HL-60 (cell line): ENCODE results near the gene CHMP5.

Experiments used
- DNase-seq, 2 experiments: peaks; one replicate each; pipeline ENCODE4 v3.0.0-alpha.2; 2010 to 2020; ENCODE audit warnings: low read depth in 1 of 2, low spot score in 1 of 2
- H3K27ac ChIP-seq: fragments of 250-450 bp; sonication (Bioruptor Pico); replicated peaks from 2 replicates; pipeline ENCODE4 v1.5.1; 2020; ENCODE audit warnings: mild to moderate bottlenecking, moderate library complexity
- H3K27me3 ChIP-seq: fragments of 250-450 bp; sonication (Bioruptor Pico); 2 replicates; pipeline ENCODE4 v1.5.1; 2021; ENCODE audit warnings: mild to moderate bottlenecking, moderate library complexity; ENCODE audit not compliant: insufficient read depth, poor library complexity, severe bottlenecking
- H3K4me3 ChIP-seq: replicated peaks from 2 replicates; pipeline ENCODE4 v1.5.1; 2011; ENCODE audit warnings: mild to moderate bottlenecking, control low read depth, low read length; ENCODE audit not compliant: insufficient read depth
- GABPA ChIP-seq: IDR thresholded peaks from 2 replicates; pipeline ENCODE4 v1.6.1; 2012; ENCODE audit warnings: low read depth
- POLR2AphosphoS5 ChIP-seq: IDR thresholded peaks from 2 replicates; pipeline ENCODE4 v1.6.1; 2012; ENCODE audit warnings: low read depth
- SPI1 ChIP-seq: IDR thresholded peaks from 2 replicates; pipeline ENCODE4 v1.6.1; 2012; ENCODE audit warnings: low read depth, mild to moderate bottlenecking, borderline replicate concordance
- TF ChIP-seq, protein P1 (sequence below): IDR thresholded peaks from 2 replicates; pipeline ENCODE4 v1.6.1; 2012; ENCODE audit warnings: low read depth; ENCODE audit not compliant: insufficient replicate concordance
- TF ChIP-seq, protein P2 (sequence below): IDR thresholded peaks from one replicate; pipeline ENCODE4 v1.5.1; 2011; ENCODE audit warnings: low read length, control low read depth, inconsistent platforms; ENCODE audit not compliant: insufficient read depth

CHMP5 gene

DNA sequence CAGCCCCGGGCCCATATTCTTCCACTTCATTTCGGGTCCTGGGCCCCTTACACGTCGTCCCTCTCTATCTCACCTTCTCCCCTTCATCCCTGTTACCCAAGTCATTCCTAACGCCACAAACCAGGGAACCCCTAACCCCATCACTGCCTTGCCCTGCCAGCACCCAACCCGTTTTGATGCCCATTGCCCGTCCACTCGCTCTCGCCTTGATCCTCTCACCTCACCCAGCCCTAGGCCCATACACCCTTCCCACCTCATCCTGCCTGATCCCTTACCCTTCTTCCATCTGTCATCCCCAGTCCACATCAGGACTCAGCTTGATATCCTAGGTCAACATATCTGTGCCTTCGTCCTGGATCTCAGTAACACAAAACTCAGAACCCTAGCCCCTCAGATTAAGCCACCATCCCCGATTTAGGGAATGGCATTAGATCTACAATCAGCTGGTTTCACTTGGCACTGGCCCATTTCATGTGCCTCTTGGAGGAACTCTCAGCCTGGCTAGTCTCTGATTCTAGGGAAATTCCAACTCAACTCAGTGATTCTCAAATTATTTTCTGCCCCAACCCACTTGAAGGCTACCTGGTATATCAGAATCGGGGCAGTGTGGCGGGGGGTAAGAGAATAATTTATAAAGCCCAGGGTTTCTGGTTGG lies 489 bp downstream of the CHMP5 start:
- DNase-seq: no peak
- H3K27me3 ChIP-seq: no peaks in the 10 kb centered on the region
- H3K4me3 ChIP-seq: peak overlapping the region; percentile 76
- TF ChIP-seq, protein P1, sequence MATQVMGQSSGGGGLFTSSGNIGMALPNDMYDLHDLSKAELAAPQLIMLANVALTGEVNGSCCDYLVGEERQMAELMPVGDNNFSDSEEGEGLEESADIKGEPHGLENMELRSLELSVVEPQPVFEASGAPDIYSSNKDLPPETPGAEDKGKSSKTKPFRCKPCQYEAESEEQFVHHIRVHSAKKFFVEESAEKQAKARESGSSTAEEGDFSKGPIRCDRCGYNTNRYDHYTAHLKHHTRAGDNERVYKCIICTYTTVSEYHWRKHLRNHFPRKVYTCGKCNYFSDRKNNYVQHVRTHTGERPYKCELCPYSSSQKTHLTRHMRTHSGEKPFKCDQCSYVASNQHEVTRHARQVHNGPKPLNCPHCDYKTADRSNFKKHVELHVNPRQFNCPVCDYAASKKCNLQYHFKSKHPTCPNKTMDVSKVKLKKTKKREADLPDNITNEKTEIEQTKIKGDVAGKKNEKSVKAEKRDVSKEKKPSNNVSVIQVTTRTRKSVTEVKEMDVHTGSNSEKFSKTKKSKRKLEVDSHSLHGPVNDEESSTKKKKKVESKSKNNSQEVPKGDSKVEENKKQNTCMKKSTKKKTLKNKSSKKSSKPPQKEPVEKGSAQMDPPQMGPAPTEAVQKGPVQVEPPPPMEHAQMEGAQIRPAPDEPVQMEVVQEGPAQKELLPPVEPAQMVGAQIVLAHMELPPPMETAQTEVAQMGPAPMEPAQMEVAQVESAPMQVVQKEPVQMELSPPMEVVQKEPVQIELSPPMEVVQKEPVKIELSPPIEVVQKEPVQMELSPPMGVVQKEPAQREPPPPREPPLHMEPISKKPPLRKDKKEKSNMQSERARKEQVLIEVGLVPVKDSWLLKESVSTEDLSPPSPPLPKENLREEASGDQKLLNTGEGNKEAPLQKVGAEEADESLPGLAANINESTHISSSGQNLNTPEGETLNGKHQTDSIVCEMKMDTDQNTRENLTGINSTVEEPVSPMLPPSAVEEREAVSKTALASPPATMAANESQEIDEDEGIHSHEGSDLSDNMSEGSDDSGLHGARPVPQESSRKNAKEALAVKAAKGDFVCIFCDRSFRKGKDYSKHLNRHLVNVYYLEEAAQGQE: no peak
- TF ChIP-seq GABPA (no peak), POLR2AphosphoS5 (no peak), SPI1 (no peak)
- TF ChIP-seq, protein P2, sequence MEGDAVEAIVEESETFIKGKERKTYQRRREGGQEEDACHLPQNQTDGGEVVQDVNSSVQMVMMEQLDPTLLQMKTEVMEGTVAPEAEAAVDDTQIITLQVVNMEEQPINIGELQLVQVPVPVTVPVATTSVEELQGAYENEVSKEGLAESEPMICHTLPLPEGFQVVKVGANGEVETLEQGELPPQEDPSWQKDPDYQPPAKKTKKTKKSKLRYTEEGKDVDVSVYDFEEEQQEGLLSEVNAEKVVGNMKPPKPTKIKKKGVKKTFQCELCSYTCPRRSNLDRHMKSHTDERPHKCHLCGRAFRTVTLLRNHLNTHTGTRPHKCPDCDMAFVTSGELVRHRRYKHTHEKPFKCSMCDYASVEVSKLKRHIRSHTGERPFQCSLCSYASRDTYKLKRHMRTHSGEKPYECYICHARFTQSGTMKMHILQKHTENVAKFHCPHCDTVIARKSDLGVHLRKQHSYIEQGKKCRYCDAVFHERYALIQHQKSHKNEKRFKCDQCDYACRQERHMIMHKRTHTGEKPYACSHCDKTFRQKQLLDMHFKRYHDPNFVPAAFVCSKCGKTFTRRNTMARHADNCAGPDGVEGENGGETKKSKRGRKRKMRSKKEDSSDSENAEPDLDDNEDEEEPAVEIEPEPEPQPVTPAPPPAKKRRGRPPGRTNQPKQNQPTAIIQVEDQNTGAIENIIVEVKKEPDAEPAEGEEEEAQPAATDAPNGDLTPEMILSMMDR: no peak
- peak overlapping the region; percentile 52 for H3K27ac ChIP-seq

DNA sequence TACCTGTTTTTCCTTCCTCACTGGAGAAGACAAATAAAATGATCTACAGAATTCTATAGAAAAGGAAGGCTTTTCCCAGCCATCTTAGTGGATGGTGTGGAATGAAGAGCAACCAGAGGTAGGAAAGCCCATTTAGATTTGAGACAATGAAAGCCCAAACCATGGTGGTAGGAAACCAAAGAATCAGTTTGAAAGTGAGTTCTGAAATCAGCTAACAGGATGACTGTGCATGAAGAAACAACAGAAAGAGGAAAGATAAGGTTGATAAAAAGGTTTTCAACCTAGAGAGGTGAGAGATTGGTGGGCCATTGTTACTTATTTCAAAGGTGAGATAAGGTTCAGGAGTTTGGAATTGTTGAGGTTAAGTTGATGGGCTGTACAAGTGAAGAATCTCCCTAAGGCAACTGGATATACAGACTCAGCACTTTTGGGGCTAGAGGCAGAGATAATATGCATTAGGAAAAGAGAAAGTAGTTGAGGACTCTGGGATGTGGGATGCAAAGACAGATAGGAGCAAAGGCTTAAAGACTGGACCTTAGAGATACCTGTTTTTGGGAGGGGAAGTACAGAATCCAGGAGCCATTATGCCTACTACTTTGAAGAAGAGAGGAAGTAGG lies 2.4 kb downstream of the CHMP5 start:
- H3K4me3 ChIP-seq: no peak overlapping the region
- no peaks in the 10 kb centered on the region for H3K27me3 ChIP-seq
- H3K27ac ChIP-seq: no peak overlapping the region
- TF ChIP-seq SPI1 (peak; percentile 49; the same call in 1 of the 2 replicates), GABPA (no peak)
- DNase-seq: no peak

DNA sequence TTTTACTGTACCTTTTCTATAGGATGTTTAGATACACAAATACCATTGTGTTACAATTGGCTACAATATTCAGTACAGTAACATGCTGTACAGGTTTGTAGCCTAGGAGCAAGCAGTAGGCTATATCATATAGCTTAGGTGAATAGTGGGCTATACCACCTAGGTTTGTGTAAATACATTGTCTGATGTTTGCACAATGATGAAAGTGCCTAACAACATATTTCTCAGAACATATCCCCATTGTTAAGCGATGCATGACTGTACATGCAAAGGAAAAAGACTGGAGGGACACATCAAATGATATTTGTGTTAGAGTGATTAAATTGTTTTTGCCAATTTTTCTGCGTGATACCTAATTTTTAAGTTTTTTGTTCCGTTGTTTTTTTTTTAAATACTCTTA lies 5.3 kb downstream of the CHMP5 start:
- H3K4me3 ChIP-seq: no peak overlapping the region
- DNase-seq: no peak

More for the DNA sequence above, 5.3 kb downstream of the CHMP5 start:
- H3K27me3 ChIP-seq: no peaks in the 10 kb centered on the region
- TF ChIP-seq GABPA (no peak), POLR2AphosphoS5 (no peak), SPI1 (no peak)
- TF ChIP-seq, protein P1: no peak
- TF ChIP-seq, protein P2: no peak
- no peak overlapping the region for H3K27ac ChIP-seq
